Endothelial cell (in vitro differentiated cells): ENCODE data around the gene GYPC. TPM values are rescaled to one million over a fixed set of nuclear protein-coding genes. Genes with fewer than 3 reads are reported as not detected.

Source experiments
- DNase-seq: peaks from one replicate; pipeline ENCODE4 v3.0.0; 2021; ENCODE audit warnings: low spot score
- H3K27ac Mint-ChIP-seq: one replicate; pipeline ENCODE4 v1.8.0; 2021; ENCODE audit warnings: mixed read lengths, inconsistent platforms; ENCODE audit not compliant: unreplicated experiment
- H3K27me3 Mint-ChIP-seq: one replicate; pipeline ENCODE4 v1.8.0; 2021; ENCODE audit warnings: mild to moderate bottlenecking, moderate library complexity, mixed read lengths, inconsistent platforms; ENCODE audit not compliant: unreplicated experiment
- H3K36me3 Mint-ChIP-seq: one replicate; pipeline ENCODE4 v1.8.0; 2021; ENCODE audit warnings: mild to moderate bottlenecking, low read depth, mixed read lengths, inconsistent platforms; ENCODE audit not compliant: unreplicated experiment
- H3K4me1 Mint-ChIP-seq: one replicate; pipeline ENCODE4 v1.8.0; 2021; ENCODE audit warnings: mild to moderate bottlenecking, mixed read lengths, inconsistent platforms; ENCODE audit not compliant: unreplicated experiment
- H3K4me3 Mint-ChIP-seq: one replicate; pipeline ENCODE4 v1.8.0; 2021; ENCODE audit warnings: mild to moderate bottlenecking, mixed read lengths, inconsistent platforms; ENCODE audit not compliant: unreplicated experiment
- H3K9me3 Mint-ChIP-seq: one replicate; pipeline ENCODE4 v1.8.0; 2021; ENCODE audit warnings: mixed read lengths, inconsistent platforms; ENCODE audit not compliant: unreplicated experiment
- total RNA-seq: library from RNA; stranded (reverse); fragmentation: NEBNext Ultra II Directional; extraction: Animal tissue kit (Norgen Biotek cat#: 25700); gene quantifications from one replicate; pipeline ENCODE4 v1.2.1, GENCODE V29; 2021; ENCODE audit not compliant: unreplicated experiment
- TF ChIP-seq, protein P1 (sequence below): fragments of 200-600 bp; sonication (generic); IDR thresholded peaks from one replicate; pipeline ENCODE4 v1.5.0; 2021; ENCODE audit warnings: antibody characterized with exemption; ENCODE audit not compliant: unreplicated experiment

The GYPC gene
- total RNA-seq, 1 donor from 2014 or later = 154 TPM

DNA sequence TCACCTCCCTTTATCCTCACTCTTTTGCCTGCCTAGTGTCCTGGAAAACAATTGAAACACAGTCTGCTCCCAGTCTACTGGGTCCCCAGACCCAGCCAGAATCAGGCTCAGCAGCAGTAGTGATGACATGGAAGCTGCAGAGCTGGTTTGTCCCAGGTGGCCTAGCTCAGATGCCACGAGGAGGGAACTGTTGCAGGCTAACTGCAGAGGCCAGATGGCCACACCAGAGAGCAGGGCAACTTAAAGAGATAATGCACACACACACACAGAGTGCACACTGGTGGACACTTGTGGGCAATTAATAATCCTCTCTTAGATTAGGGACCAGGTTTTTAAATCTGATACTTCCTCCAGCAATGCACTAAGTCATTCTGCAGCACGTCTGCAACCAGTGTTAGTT is 42.4 kb downstream of the GYPC start:
- no peak overlapping the region for H3K4me3 Mint-ChIP-seq
- H3K36me3 Mint-ChIP-seq = peaks cover 46% of the 10 kb centered on the region
- DNase-seq = no peak
- H3K27ac Mint-ChIP-seq = no peak overlapping the region
- peaks cover 3% of the 10 kb centered on the region for H3K4me1 Mint-ChIP-seq
- no peaks in the 10 kb centered on the region for H3K27me3 Mint-ChIP-seq
- H3K9me3 Mint-ChIP-seq = no peaks in the 10 kb centered on the region
- TF ChIP-seq, protein P1, sequence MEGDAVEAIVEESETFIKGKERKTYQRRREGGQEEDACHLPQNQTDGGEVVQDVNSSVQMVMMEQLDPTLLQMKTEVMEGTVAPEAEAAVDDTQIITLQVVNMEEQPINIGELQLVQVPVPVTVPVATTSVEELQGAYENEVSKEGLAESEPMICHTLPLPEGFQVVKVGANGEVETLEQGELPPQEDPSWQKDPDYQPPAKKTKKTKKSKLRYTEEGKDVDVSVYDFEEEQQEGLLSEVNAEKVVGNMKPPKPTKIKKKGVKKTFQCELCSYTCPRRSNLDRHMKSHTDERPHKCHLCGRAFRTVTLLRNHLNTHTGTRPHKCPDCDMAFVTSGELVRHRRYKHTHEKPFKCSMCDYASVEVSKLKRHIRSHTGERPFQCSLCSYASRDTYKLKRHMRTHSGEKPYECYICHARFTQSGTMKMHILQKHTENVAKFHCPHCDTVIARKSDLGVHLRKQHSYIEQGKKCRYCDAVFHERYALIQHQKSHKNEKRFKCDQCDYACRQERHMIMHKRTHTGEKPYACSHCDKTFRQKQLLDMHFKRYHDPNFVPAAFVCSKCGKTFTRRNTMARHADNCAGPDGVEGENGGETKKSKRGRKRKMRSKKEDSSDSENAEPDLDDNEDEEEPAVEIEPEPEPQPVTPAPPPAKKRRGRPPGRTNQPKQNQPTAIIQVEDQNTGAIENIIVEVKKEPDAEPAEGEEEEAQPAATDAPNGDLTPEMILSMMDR = no peak

DNA sequence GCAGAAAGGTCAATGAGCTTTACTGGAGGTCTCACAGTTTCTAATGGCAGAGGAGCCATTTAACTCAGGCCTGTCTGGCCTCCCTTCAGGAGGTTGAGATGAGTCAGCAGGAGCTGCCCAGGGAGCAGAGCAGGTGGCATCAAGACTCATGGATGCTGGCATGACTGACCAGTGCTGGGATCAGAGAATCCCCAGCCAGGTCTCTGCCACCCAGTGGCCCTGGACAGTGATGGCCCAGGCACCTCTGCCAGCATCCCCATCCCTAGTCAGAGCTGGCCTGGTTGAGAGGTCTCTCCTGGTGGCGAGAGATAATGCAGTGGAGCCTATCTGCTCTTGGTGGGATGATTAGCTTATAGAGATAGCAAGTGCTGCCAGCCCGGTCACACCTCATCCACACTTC is 43.1 kb downstream of the GYPC start:
- no peak overlapping the region for H3K27ac Mint-ChIP-seq
- TF ChIP-seq, protein P1 = no peak
- DNase-seq = no peak
- peaks cover 3% of the 10 kb centered on the region for H3K4me1 Mint-ChIP-seq
- no peak overlapping the region for H3K4me3 Mint-ChIP-seq
- H3K27me3 Mint-ChIP-seq = no peaks in the 10 kb centered on the region
- peaks cover 40% of the 10 kb centered on the region for H3K36me3 Mint-ChIP-seq
- no peaks in the 10 kb centered on the region for H3K9me3 Mint-ChIP-seq

DNA sequence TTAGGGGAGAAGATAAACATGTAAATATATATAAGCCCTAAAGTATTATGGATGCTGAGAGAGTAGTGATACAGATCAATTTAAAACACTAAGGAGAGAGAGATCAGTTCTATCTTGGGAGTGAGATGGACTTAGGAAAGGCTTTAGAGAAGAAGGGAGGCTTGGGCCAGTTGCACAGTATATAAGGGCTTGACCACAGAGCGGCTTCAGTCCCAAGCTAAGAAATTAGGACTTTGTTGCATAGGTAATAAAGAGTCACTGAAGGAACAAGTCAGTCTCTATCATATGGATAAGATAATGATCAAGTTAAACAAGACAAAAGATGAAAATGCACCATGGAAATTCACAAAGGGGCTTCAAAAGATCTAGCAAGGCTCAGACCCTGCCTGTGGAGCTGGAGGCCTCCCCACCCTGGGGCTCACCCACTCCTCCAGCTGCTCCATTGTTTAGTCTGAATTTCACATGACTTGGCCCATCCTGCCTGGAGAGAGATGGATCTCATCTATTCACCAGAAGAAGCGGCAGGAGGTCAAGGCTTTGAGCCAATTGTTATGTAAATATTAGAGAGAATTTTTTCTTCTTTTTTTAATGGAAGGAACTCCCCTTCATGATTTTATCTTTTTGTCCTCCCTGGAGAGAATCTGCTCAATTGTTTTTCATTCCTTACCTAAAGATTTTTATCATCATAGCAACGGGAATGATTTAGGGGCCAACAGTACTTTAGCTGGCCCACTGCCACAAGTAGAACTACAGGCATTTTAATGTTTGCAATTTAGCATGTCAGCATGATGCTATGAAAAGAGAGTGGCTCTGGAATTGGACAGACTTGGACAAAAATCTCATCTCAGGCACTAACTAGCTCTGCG is 44.0 kb downstream of the GYPC start:
- H3K27ac Mint-ChIP-seq = no peak overlapping the region
- no peak overlapping the region for H3K4me3 Mint-ChIP-seq
- TF ChIP-seq, protein P1 = no peak
- H3K4me1 Mint-ChIP-seq = peaks cover 3% of the 10 kb centered on the region
- DNase-seq = no peak
- peaks cover 31% of the 10 kb centered on the region for H3K36me3 Mint-ChIP-seq
- no peaks in the 10 kb centered on the region for H3K9me3 Mint-ChIP-seq
- no peaks in the 10 kb centered on the region for H3K27me3 Mint-ChIP-seq

DNA sequence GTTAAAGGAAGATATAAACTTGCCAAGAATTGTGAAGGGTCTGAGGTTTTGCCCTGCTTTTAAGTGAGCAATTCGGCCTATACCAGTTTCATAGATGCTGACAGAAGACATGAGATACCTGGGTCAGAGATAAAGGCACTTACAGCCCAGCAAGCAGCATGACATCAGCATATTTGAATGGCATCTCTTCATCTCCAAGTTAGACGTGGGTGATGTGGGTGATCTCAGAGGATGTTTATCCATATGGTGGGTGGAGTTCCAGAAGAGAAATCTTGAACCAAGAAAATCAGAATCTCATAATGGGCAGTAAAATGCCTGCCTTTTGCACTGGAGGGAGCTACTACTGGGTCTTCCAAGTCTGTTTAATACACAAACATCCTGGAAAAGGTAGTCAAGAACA is 44.7 kb downstream of the GYPC start:
- TF ChIP-seq, protein P1 = no peak
- no peak for DNase-seq
- no peaks in the 10 kb centered on the region for H3K27me3 Mint-ChIP-seq
- no peaks in the 10 kb centered on the region for H3K9me3 Mint-ChIP-seq
- H3K36me3 Mint-ChIP-seq = peaks cover 24% of the 10 kb centered on the region
- peaks cover 3% of the 10 kb centered on the region for H3K4me1 Mint-ChIP-seq
- no peak overlapping the region for H3K4me3 Mint-ChIP-seq
- no peak overlapping the region for H3K27ac Mint-ChIP-seq

DNA sequence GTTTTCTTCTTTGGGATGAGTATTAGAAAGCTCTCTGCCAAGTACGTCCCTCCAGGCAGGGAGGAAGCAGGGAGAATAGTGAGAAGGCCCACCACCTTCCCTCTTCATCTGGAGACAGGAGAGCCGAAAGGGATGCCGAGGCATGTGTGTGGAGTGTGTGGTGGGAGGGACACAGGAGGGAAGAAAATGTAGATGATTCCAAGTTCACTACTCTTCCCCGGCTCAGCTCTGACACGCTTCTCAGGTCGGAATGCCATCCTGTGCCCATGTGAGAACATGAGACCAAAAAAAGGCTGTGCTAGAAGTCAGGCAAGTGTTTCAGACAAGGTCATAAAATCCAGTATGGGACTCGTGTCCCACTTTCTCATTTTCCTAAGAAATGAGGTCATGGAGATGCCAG is 47.4 kb downstream of the GYPC start:
- H3K4me1 Mint-ChIP-seq = peaks cover 6% of the 10 kb centered on the region
- no peak overlapping the region for H3K27ac Mint-ChIP-seq
- DNase-seq = no peak
- H3K36me3 Mint-ChIP-seq = peaks cover 4% of the 10 kb centered on the region
- no peaks in the 10 kb centered on the region for H3K9me3 Mint-ChIP-seq
- TF ChIP-seq, protein P1 = no peak
- no peak overlapping the region for H3K4me3 Mint-ChIP-seq
- H3K27me3 Mint-ChIP-seq = no peaks in the 10 kb centered on the region
